OCI-LY3 (cell line): Measurements from ENCODE around the gene TDP1.

Experiments used
- H2AFZ ChIP-seq: fragments of 200-600, 300-600 bp; shearing (Covaris generic); 2 replicates; pipeline ENCODE4 v1.6.0; 2014; ENCODE audit warnings: antibody characterized with exemption, low read depth, low read length
- H3K27ac ChIP-seq: fragments of 200-600, 300-600 bp; sonication (generic); 2 replicates; pipeline ENCODE4 v1.5.1; 2014; ENCODE audit warnings: mild to moderate bottlenecking, low read length, moderate library complexity, mixed read lengths
- H3K27me3 ChIP-seq: fragments of 200-600, 300-600 bp; sonication (generic); 2 replicates; pipeline ENCODE4 v1.6.1; 2014; ENCODE audit warnings: low read depth, low read length, mixed read lengths
- H3K36me3 ChIP-seq: fragments of 200-600, 300-600 bp; sonication (generic); replicated peaks from 2 replicates; pipeline ENCODE3; 2014; ENCODE audit warnings: low read depth, low read length, mixed read lengths
- H3K4me1 ChIP-seq: fragments of 300-600, 200-600 bp; sonication (generic); 2 replicates; pipeline ENCODE4 v1.6.1; 2014; ENCODE audit warnings: low read length, mixed read lengths
- H3K4me2 ChIP-seq: fragments of 200-600, 300-600 bp; sonication (generic); 2 replicates; pipeline ENCODE4 v1.6.1; 2014; ENCODE audit warnings: low read length, mixed read lengths
- H3K4me3 ChIP-seq: fragments of 300-600, 200-600 bp; sonication (generic); 2 replicates; pipeline ENCODE4 v1.5.1; 2014; ENCODE audit warnings: antibody characterized with exemption, mild to moderate bottlenecking, low read length, moderate library complexity
- H3K79me2 ChIP-seq: fragments of 300-600, 200-600 bp; shearing (Covaris generic); 2 replicates; pipeline ENCODE4 v1.6.1; 2014; ENCODE audit warnings: mild to moderate bottlenecking, low read length, mixed read lengths
- H3K9ac ChIP-seq: fragments of 300-600, 200-600 bp; shearing (Covaris generic); 2 replicates; pipeline ENCODE4 v1.6.0; 2014; ENCODE audit warnings: mild to moderate bottlenecking, low read length, moderate library complexity
- H3K9me3 ChIP-seq: fragments of 200-600, 300-600 bp; shearing (Covaris generic); 2 replicates; pipeline ENCODE4 v1.6.1; 2014; ENCODE audit warnings: low read length, mixed read lengths; ENCODE audit not compliant: insufficient read depth
- H4K20me1 ChIP-seq: fragments of 200-600, 300-600 bp; sonication (generic); 2 replicates; pipeline ENCODE4 v1.6.1; 2016; ENCODE audit warnings: low read length, mixed read lengths; ENCODE audit not compliant: insufficient read depth
- EZH2phosphoT487 ChIP-seq: fragments of 200-600 bp; shearing (Covaris generic); IDR thresholded peaks from 2 replicates; pipeline ENCODE4 v1.6.1; 2018; ENCODE audit warnings: antibody characterized with exemption, mixed run types, low read depth
- TF ChIP-seq, protein P1 (sequence below): fragments of 200-600, 300-600 bp; sonication (generic); IDR thresholded peaks from 2 replicates; pipeline ENCODE4 v1.5.1; 2014; ENCODE audit warnings: antibody characterized with exemption, low read length, low read depth

The TDP1 gene

GRCh38 chr14:89988787-89989186 lies 33.1 kb downstream of the TDP1 start:
- Histone ChIP-seq H3K4me1 (no peaks in the 10 kb centered on the region), H3K79me2 (no peaks in the 10 kb centered on the region), H3K9ac (no peak overlapping the region), H3K9me3 (no peaks in the 10 kb centered on the region), H4K20me1 (no peaks in the 10 kb centered on the region), H3K4me3 (no peak overlapping the region), H3K36me3 (peaks cover 73% of the 10 kb centered on the region), H3K4me2 (no peak overlapping the region), H2AFZ (no peak overlapping the region), H3K27ac (no peak overlapping the region), H3K27me3 (no peaks in the 10 kb centered on the region)
- TF ChIP-seq EZH2phosphoT487 = no peak
- TF ChIP-seq, protein P1, sequence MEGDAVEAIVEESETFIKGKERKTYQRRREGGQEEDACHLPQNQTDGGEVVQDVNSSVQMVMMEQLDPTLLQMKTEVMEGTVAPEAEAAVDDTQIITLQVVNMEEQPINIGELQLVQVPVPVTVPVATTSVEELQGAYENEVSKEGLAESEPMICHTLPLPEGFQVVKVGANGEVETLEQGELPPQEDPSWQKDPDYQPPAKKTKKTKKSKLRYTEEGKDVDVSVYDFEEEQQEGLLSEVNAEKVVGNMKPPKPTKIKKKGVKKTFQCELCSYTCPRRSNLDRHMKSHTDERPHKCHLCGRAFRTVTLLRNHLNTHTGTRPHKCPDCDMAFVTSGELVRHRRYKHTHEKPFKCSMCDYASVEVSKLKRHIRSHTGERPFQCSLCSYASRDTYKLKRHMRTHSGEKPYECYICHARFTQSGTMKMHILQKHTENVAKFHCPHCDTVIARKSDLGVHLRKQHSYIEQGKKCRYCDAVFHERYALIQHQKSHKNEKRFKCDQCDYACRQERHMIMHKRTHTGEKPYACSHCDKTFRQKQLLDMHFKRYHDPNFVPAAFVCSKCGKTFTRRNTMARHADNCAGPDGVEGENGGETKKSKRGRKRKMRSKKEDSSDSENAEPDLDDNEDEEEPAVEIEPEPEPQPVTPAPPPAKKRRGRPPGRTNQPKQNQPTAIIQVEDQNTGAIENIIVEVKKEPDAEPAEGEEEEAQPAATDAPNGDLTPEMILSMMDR = no peak

GRCh38 chr14:89990218-89990617 lies 34.5 kb downstream of the TDP1 start:
- Histone ChIP-seq H3K27me3 (no peaks in the 10 kb centered on the region), H3K79me2 (no peaks in the 10 kb centered on the region), H3K4me3 (no peak overlapping the region), H3K36me3 (peaks cover 75% of the 10 kb centered on the region), H3K4me1 (no peaks in the 10 kb centered on the region), H2AFZ (no peak overlapping the region), H4K20me1 (no peaks in the 10 kb centered on the region), H3K4me2 (no peak overlapping the region), H3K27ac (no peak overlapping the region), H3K9me3 (no peaks in the 10 kb centered on the region), H3K9ac (no peak overlapping the region)
- TF ChIP-seq EZH2phosphoT487 = no peak
- TF ChIP-seq, protein P1 = no peak

GRCh38 chr14:89990623-89991275 lies 35.0 kb downstream of the TDP1 start:
- Histone ChIP-seq H3K4me3 (no peak overlapping the region), H3K79me2 (no peaks in the 10 kb centered on the region), H4K20me1 (no peaks in the 10 kb centered on the region), H3K4me1 (no peaks in the 10 kb centered on the region), H3K36me3 (peaks cover 77% of the 10 kb centered on the region), H3K4me2 (no peak overlapping the region), H3K9ac (no peak overlapping the region), H3K27ac (no peak overlapping the region), H3K27me3 (no peaks in the 10 kb centered on the region), H3K9me3 (no peaks in the 10 kb centered on the region), H2AFZ (no peak overlapping the region)
- TF ChIP-seq, protein P1 = no peak
- no peak for TF ChIP-seq EZH2phosphoT487

- Histone ChIP-seq H3K4me1 (no peaks in the 10 kb centered on the region), H3K27ac (no peak overlapping the region), H3K9me3 (no peaks in the 10 kb centered on the region), H3K4me2 (no peak overlapping the region), H3K4me3 (no peak overlapping the region), H4K20me1 (no peaks in the 10 kb centered on the region), H3K9ac (no peak overlapping the region), H2AFZ (no peak overlapping the region), H3K27me3 (no peaks in the 10 kb centered on the region), H3K36me3 (peaks cover 76% of the 10 kb centered on the region), H3K79me2 (no peaks in the 10 kb centered on the region)
- TF ChIP-seq EZH2phosphoT487 = no peak
- TF ChIP-seq, protein P1 = no peak
Measured at GRCh38 chr14:89992273-89992672, 36.5 kb downstream of the TDP1 start.
